H9 (cell line): ENCODE measurements around the gene PTPN21. TPM values are rescaled to one million over a fixed set of nuclear protein-coding genes. Genes with fewer than 3 reads are reported as not detected.
A peak's percentile ranks its signal among the peaks of the same experiment; 100 is the strongest.

Source experiments
- DNase-seq: peaks from one replicate; pipeline ENCODE4 v3.0.0-alpha.2; 2017
- H2AFZ ChIP-seq: one replicate; pipeline ENCODE4 v1.6.1; 2013; ENCODE audit warnings: mild to moderate bottlenecking, low read length, control low read depth, moderate library complexity
- H2AK5ac ChIP-seq: 2 replicates; pipeline ENCODE4 v1.6.1; 2013; ENCODE audit warnings: low read length, control low read depth, mixed read lengths; ENCODE audit not compliant: insufficient read length
- H2BK120ac ChIP-seq: one replicate; pipeline ENCODE4 v1.6.1; 2013; ENCODE audit warnings: low read depth, mild to moderate bottlenecking, low read length, control low read depth, inconsistent platforms; ENCODE audit not compliant: poor library complexity, severe bottlenecking
- H2BK12ac ChIP-seq: 2 replicates; pipeline ENCODE4 v1.6.1; 2013; ENCODE audit warnings: low read length, control low read depth, mixed read lengths, low read depth; ENCODE audit not compliant: insufficient read length
- H2BK15ac ChIP-seq: 2 replicates; pipeline ENCODE4 v1.6.1; 2013; ENCODE audit warnings: low read depth, low read length, control low read depth
- H2BK20ac ChIP-seq: one replicate; pipeline ENCODE4 v1.6.1; 2013; ENCODE audit warnings: low read depth, mild to moderate bottlenecking, low read length, control low read depth, inconsistent platforms; ENCODE audit not compliant: poor library complexity, severe bottlenecking
- H2BK5ac ChIP-seq: 2 replicates; pipeline ENCODE4 v1.6.1; 2013; ENCODE audit warnings: low read length, control low read depth, mixed read lengths; ENCODE audit not compliant: insufficient read length
- H3K14ac ChIP-seq: 2 replicates; pipeline ENCODE4 v1.6.1; 2013; ENCODE audit warnings: low read length, control low read depth; ENCODE audit not compliant: insufficient read depth
- H3K18ac ChIP-seq: 2 replicates; pipeline ENCODE4 v1.6.1; 2013; ENCODE audit warnings: low read depth, mild to moderate bottlenecking, mixed read lengths, low read length, control low read depth; ENCODE audit not compliant: insufficient read length
- H3K23ac ChIP-seq: 2 replicates; pipeline ENCODE4 v1.6.1; 2013; ENCODE audit warnings: low read length, control low read depth, mixed read lengths, low read depth; ENCODE audit not compliant: insufficient read length
- H3K23me2 ChIP-seq: 2 replicates; pipeline ENCODE4 v1.6.1; 2013; ENCODE audit warnings: low read depth, mild to moderate bottlenecking, mixed read lengths, low read length, control low read depth; ENCODE audit not compliant: insufficient read length, poor library complexity, severe bottlenecking
- H3K27ac ChIP-seq: 2 replicates; pipeline ENCODE4 v1.5.1; 2013; ENCODE audit warnings: low read length, control low read depth, mixed read lengths, low read depth; ENCODE audit not compliant: insufficient read length
- H3K27me3 ChIP-seq: 2 replicates; pipeline ENCODE4 v1.6.1; 2013; ENCODE audit warnings: low read length, control low read depth, inconsistent platforms; ENCODE audit not compliant: insufficient read depth
- H3K4ac ChIP-seq: 2 replicates; pipeline ENCODE4 v1.6.1; 2013; ENCODE audit warnings: low read depth, mild to moderate bottlenecking, control low read depth, inconsistent platforms, low read length, moderate library complexity
- H3K4me1 ChIP-seq: 2 replicates; pipeline ENCODE4 v1.6.1; 2013; ENCODE audit warnings: low read length, control low read depth, inconsistent platforms; ENCODE audit not compliant: insufficient read depth
- H3K4me2 ChIP-seq: 2 replicates; pipeline ENCODE4 v1.6.1; 2013; ENCODE audit warnings: low read length, control low read depth, mixed read lengths; ENCODE audit not compliant: insufficient read length, insufficient read depth
- H3K56ac ChIP-seq: 2 replicates; pipeline ENCODE4 v1.6.1; 2013; ENCODE audit warnings: low read depth, mild to moderate bottlenecking, mixed read lengths, low read length, control low read depth; ENCODE audit not compliant: insufficient read length
- H3K79me1 ChIP-seq: 2 replicates; pipeline ENCODE4 v1.6.1; 2013; ENCODE audit warnings: low read depth, mild to moderate bottlenecking, moderate library complexity, low read length, control low read depth, inconsistent platforms; ENCODE audit not compliant: insufficient read depth, poor library complexity, severe bottlenecking
- H3K79me2 ChIP-seq: 2 replicates; pipeline ENCODE4 v1.6.1; 2013; ENCODE audit warnings: low read length, control low read depth, inconsistent platforms; ENCODE audit not compliant: insufficient read depth
- H3K9ac ChIP-seq: 2 replicates; pipeline ENCODE4 v1.6.1; 2013; ENCODE audit warnings: low read length, control low read depth, mixed read lengths; ENCODE audit not compliant: insufficient read length; ENCODE audit errors: extremely low read depth
- H3K9me3 ChIP-seq: one replicate; pipeline ENCODE4 v1.6.1; 2013; ENCODE audit warnings: low read depth, low read length, inconsistent platforms; ENCODE audit not compliant: control insufficient read depth
- H3T11ph ChIP-seq: one replicate; pipeline ENCODE4 v1.6.1; 2013; ENCODE audit warnings: mild to moderate bottlenecking, low read length, control low read depth, inconsistent platforms
- H4K20me1 ChIP-seq: one replicate; pipeline ENCODE4 v1.6.1; 2013; ENCODE audit not compliant: control insufficient read depth, insufficient read length, insufficient read depth
- H4K5ac ChIP-seq: 2 replicates; pipeline ENCODE4 v1.6.1; 2013; ENCODE audit warnings: low read depth, mild to moderate bottlenecking, mixed read lengths, low read length, control low read depth; ENCODE audit not compliant: insufficient read length
- H4K8ac ChIP-seq: replicated peaks from 2 replicates; pipeline ENCODE4 v1.6.1; 2013; ENCODE audit warnings: low read length, control low read depth, mixed read lengths, low read depth; ENCODE audit not compliant: insufficient read length
- H4K91ac ChIP-seq: 2 replicates; pipeline ENCODE4 v1.6.1; 2013; ENCODE audit warnings: low read depth, mild to moderate bottlenecking, moderate library complexity, mixed read lengths, low read length, control low read depth; ENCODE audit not compliant: insufficient read length
- H3K27ac Mint-ChIP-seq, 3 experiments: 2 replicates in 2 of 3; 3 replicates in 1 of 3; pipeline ENCODE4 v1.8.0; 2020 to 2021; ENCODE audit warnings: mixed read lengths in 3 of 3, mild to moderate bottlenecking in 1 of 3, moderate library complexity in 1 of 3
- H3K27me3 Mint-ChIP-seq: 2 replicates; pipeline ENCODE4 v1.8.0; 2021; ENCODE audit warnings: low read depth, mild to moderate bottlenecking, moderate library complexity, mixed read lengths
- H3K36me3 Mint-ChIP-seq, 3 experiments: 2 replicates in 2 of 3; 3 replicates in 1 of 3; pipeline ENCODE4 v1.8.0; 2020 to 2021; ENCODE audit warnings: low read depth in 3 of 3, mixed read lengths in 3 of 3; ENCODE audit not compliant: insufficient read depth in 1 of 3
- H3K4me1 Mint-ChIP-seq, 2 experiments: 2 replicates each; pipeline ENCODE4 v1.8.0; 2020; ENCODE audit warnings: mixed read lengths in 2 of 2
- H3K4me3 Mint-ChIP-seq, 2 experiments: 2 replicates in 1 of 2; 3 replicates in 1 of 2; pipeline ENCODE4 v1.8.0; 2020 to 2021; ENCODE audit warnings: mild to moderate bottlenecking in 2 of 2, mixed read lengths in 2 of 2, moderate library complexity in 1 of 2
- H3K9me3 Mint-ChIP-seq, 2 experiments: 2 replicates in 1 of 2; 3 replicates in 1 of 2; pipeline ENCODE4 v1.8.0; 2020; ENCODE audit warnings: mild to moderate bottlenecking in 2 of 2, mixed read lengths in 2 of 2, moderate library complexity in 1 of 2
- CTCF ChIP-seq: fragments of 200-600 bp; sonication (generic); conservative IDR thresholded peaks from 3 replicates; pipeline ENCODE4 v1.8.0; 2021; ENCODE audit warnings: antibody characterized with exemption, mild to moderate bottlenecking
- WGBS: extraction: QIAGEN DNeasy Blood & Tissue Kit; methylation state at CpG from one replicate; pipeline ENCODE4 v1.1.7; 2013; ENCODE audit warnings: missing lambda C conversion rate, low lambda C conversion rate, mixed read lengths; ENCODE audit not compliant: insufficient read length; ENCODE audit errors: extremely low coverage; 5-methylcytosine and 5-hydroxymethylcytosine counted together
- total RNA-seq: library from RNA; stranded (reverse); gene quantifications from 2 replicates; pipeline ENCODE4 v1.2.1, GENCODE V29; 2021

Gene PTPN21
- total RNA-seq, 1 experiment from 2014 or later, result 14.3 TPM

GRCh38 chr14:88552876-88553275 lies 1.9 kb downstream of the PTPN21 start:
- Histone ChIP-seq H3K23me2 (peaks cover 13% of the 10 kb centered on the region), H2AK5ac (no peak overlapping the region), H3K4me1 (no peaks in the 10 kb centered on the region), H3K27ac (no peak overlapping the region), H3K9me3 (no peaks in the 10 kb centered on the region), H3K4ac (no peak overlapping the region), H4K8ac (no peak overlapping the region), H2BK12ac (no peak overlapping the region), H4K91ac (no peak overlapping the region), H3K79me1 (no peaks in the 10 kb centered on the region), H3K18ac (no peak overlapping the region), H3K23ac (no peak overlapping the region), H3K27me3 (no peaks in the 10 kb centered on the region), H3K79me2 (no peaks in the 10 kb centered on the region), H3K56ac (no peak overlapping the region), H2BK120ac (no peak overlapping the region), H2AFZ (no peak overlapping the region), H3K14ac (no peak overlapping the region), H2BK5ac (no peak overlapping the region), H3T11ph (no peak overlapping the region), H3K4me2 (no peak overlapping the region), H4K20me1 (no peaks in the 10 kb centered on the region), H2BK20ac (no peak overlapping the region), H4K5ac (no peak overlapping the region), H3K9ac (no peak overlapping the region), H2BK15ac (no peak overlapping the region)
- WGBS, result 100% methylated on average over 1 of the region's 2 CpGs
- Mint-ChIP-seq H3K9me3 (no peaks in the 10 kb centered on the region; a peak in 1 of 5 replicates), H3K27me3 (peaks cover 2% of the 10 kb centered on the region; the same call in 1 of the 2 replicates), H3K36me3 (peaks cover 2 to 21% (median 16%) of the 10 kb centered on the region in 3 experiments; a peak in 5 of 7 replicates), H3K4me3 (peak overlapping the region in 1 of 2 experiments; percentile 46; a peak in 3 of 5 replicates), H3K27ac (no peak overlapping the region), H3K4me1 (peaks cover 25 to 26% of the 10 kb centered on the region in 2 experiments)
- no peak for TF ChIP-seq CTCF
- DNase-seq, result no peak
